H1 (cell line): ENCODE results near the gene SORL1-AS1.

ENCODE experiments used
- ASH2L ChIP-seq: fragments of 200-600, 300-600 bp; sonication (generic); IDR thresholded peaks from one replicate; pipeline ENCODE4 v1.7.1; 2017; ENCODE audit warnings: low read length
- BRCA1 ChIP-seq: IDR thresholded peaks from 2 replicates; pipeline ENCODE4 v1.6.1; 2012; ENCODE audit warnings: low read depth, low read length, improper control_type of control experiment
- CHD1 ChIP-seq: IDR thresholded peaks from 2 replicates; pipeline ENCODE4 v1.6.1; 2012; ENCODE audit warnings: low read depth, low read length, improper control_type of control experiment
- EGR1 ChIP-seq: IDR thresholded peaks from 2 replicates; pipeline ENCODE4 v1.6.1; 2011; ENCODE audit warnings: low read depth, low read length, borderline replicate concordance
- EZH2 ChIP-seq: fragments of 200-600 bp; sonication (generic); IDR thresholded peaks from 2 replicates; pipeline ENCODE4 v1.7.1; 2012; ENCODE audit warnings: low read depth, mild to moderate bottlenecking, moderate library complexity, low read length, inconsistent platforms; ENCODE audit not compliant: severe bottlenecking
- GTF2F1 ChIP-seq: IDR thresholded peaks from 2 replicates; pipeline ENCODE4 v1.6.1; 2012; ENCODE audit warnings: low read depth, low read length, improper control_type of control experiment, borderline replicate concordance
- HDAC2 ChIP-seq, 2 experiments: fragments of 300-600 bp in 1 of 2; sonication (generic) in 1 of 2; IDR thresholded peaks; 2 replicates each; pipeline ENCODE4 v1.6.1; 2011 to 2012; ENCODE audit warnings: low read depth in 2 of 2, low read length in 2 of 2, mild to moderate bottlenecking in 2 of 2, moderate library complexity in 2 of 2, borderline replicate concordance in 1 of 2, inconsistent platforms in 1 of 2
- JUN ChIP-seq: IDR thresholded peaks from 2 replicates; pipeline ENCODE4 v1.6.1; 2011; ENCODE audit warnings: low read depth, mild to moderate bottlenecking, improper control_type of control experiment, low read length
- KDM4A ChIP-seq: IDR thresholded peaks from one replicate; pipeline ENCODE4 v1.7.1; 2012; ENCODE audit warnings: low read depth, mild to moderate bottlenecking, moderate library complexity, low read length, inconsistent platforms; ENCODE audit not compliant: severe bottlenecking
- KDM5A ChIP-seq: fragments of 200-600 bp; IDR thresholded peaks from 2 replicates; pipeline ENCODE4 v1.7.1; 2012; ENCODE audit warnings: mild to moderate bottlenecking, low read length, inconsistent platforms, mixed read lengths
- MAFK ChIP-seq: IDR thresholded peaks from 2 replicates; pipeline ENCODE4 v1.6.1; 2012; ENCODE audit warnings: low read depth, mild to moderate bottlenecking, improper control_type of control experiment, low read length
- PHF8 ChIP-seq: fragments of 200-600 bp; sonication (generic); conservative IDR thresholded peaks from 2 replicates; pipeline ENCODE4 v1.7.1; 2012; ENCODE audit warnings: low read depth, mild to moderate bottlenecking, inconsistent platforms, low read length, moderate library complexity
- RNF2 ChIP-seq: fragments of 200-900, 300-1000 bp; sonication (generic); IDR thresholded peaks from 2 replicates; pipeline ENCODE4 v1.7.1; 2016; ENCODE audit warnings: borderline replicate concordance, low read depth, mild to moderate bottlenecking, antibody characterized with exemption, low read length; ENCODE audit not compliant: poor library complexity, severe bottlenecking; ENCODE audit errors: missing control alignments
- SIN3A ChIP-seq, 2 experiments: IDR thresholded peaks in 1 of 2; conservative IDR thresholded peaks in 1 of 2; 2 replicates each; pipeline ENCODE4 v1.6.1; 2011 to 2012; ENCODE audit warnings: low read length in 2 of 2, improper control_type of control experiment in 1 of 2, low read depth in 1 of 2, mild to moderate bottlenecking in 1 of 2
- SIRT6 ChIP-seq: IDR thresholded peaks from one replicate; pipeline ENCODE4 v1.7.1; 2012; ENCODE audit warnings: low read length, inconsistent platforms
- SP4 ChIP-seq: IDR thresholded peaks from 2 replicates; pipeline ENCODE4 v1.6.1; 2012; ENCODE audit warnings: low read length, inconsistent platforms
- SRF ChIP-seq: IDR thresholded peaks from 2 replicates; pipeline ENCODE4 v1.6.1; 2011; ENCODE audit warnings: mild to moderate bottlenecking, low read depth, low read length, moderate library complexity
- SUZ12 ChIP-seq: fragments of 200-600 bp; sonication (generic); IDR thresholded peaks from 2 replicates; pipeline ENCODE4 v1.6.1; 2012; ENCODE audit warnings: mild to moderate bottlenecking, inconsistent platforms, low read length, moderate library complexity, mixed read lengths
- TAF7 ChIP-seq: optimal IDR thresholded peaks from 2 replicates; pipeline ENCODE3; 2011; ENCODE audit warnings: low read depth, mild to moderate bottlenecking, inconsistent platforms, low read length, moderate library complexity, borderline replicate concordance
- TBP ChIP-seq: IDR thresholded peaks from 2 replicates; pipeline ENCODE4 v1.6.1; 2011; ENCODE audit warnings: low read depth, low read length, improper control_type of control experiment
- TCF12 ChIP-seq: IDR thresholded peaks from 2 replicates; pipeline ENCODE4 v1.6.1; 2011; ENCODE audit warnings: low read depth, mild to moderate bottlenecking, low read length
- TEAD4 ChIP-seq: IDR thresholded peaks from 2 replicates; pipeline ENCODE4 v1.6.1; 2012; ENCODE audit warnings: low read depth, low read length, inconsistent platforms, mixed read lengths
- TF ChIP-seq, protein P1 (sequence below): IDR thresholded peaks from 2 replicates; pipeline ENCODE4 v1.6.1; 2012; ENCODE audit warnings: inconsistent platforms
- TF ChIP-seq, protein P2 (sequence below): IDR thresholded peaks from 2 replicates; pipeline ENCODE4 v1.6.1; 2011; ENCODE audit warnings: low read depth, mild to moderate bottlenecking, low read length; ENCODE audit not compliant: insufficient read depth

Gene SORL1-AS1

DNA sequence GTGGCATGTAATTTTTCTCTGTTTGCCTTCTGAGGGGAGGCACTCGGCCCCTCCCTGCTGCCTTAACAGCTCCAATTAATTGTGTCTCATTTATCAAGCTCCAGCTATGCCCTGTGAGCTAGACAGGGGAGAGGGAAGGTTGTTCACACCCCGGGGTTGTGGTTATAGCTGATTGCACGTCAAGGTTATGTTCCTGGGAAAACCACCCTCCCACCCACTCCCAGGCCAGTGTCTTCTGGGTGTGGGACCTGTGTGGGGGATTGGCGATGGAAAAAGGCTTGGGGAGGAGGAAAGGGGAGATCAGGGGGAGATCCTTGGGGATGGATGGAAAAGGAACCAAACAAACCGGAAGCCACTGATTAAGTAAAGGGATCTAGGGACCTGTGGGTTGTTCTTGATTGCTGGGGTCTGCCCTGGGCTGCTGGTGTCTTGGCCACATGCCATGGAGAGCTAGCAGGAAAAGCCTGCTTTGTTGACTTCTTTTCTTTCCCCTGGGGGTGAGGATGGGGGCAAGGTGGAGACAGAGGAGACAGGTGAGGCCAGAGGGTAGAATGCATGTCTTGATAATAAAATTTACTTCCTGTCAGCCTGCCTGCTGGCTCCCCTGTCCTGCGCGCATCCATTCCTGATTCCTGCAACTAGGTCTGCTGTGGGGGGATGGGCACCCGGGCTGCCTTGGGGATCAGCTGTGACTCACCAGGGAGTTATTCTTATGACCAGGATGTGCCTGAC, 13.5 kb upstream of the SORL1-AS1 start (continued):
- no peak for TF ChIP-seq KDM4A
- peak; percentile 59; the same call in 1 of the 2 replicates for TF ChIP-seq TEAD4
- TF ChIP-seq TAF7, result no peak
- TF ChIP-seq SRF, result no peak
- no peak for TF ChIP-seq BRCA1
- no peak for TF ChIP-seq EZH2
- TF ChIP-seq SIRT6, result no peak
- TF ChIP-seq TCF12, result peak; percentile 52; the same call in 1 of the 2 replicates
- no peak for TF ChIP-seq PHF8
- peak; percentile 96 to 97; a peak in 3 of 4 replicates for TF ChIP-seq SIN3A (conservative IDR thresholded peaks at IDR 0.05 in 1 of 2, IDR thresholded peaks at IDR 0.05 in 1 of 2; ENCODE audit: low read depth in 1 of 2, low read length in 2 of 2)
- no peak for TF ChIP-seq KDM5A
- no peak for TF ChIP-seq SUZ12
- TF ChIP-seq GTF2F1, result no peak
- TF ChIP-seq JUN, result 0 out of 2 replicates have a peak, but pooled peaks have one; percentile 56
- TF ChIP-seq RNF2, result no peak
- no peak for TF ChIP-seq SP4
- TF ChIP-seq TBP, result no peak
- TF ChIP-seq, protein P1, sequence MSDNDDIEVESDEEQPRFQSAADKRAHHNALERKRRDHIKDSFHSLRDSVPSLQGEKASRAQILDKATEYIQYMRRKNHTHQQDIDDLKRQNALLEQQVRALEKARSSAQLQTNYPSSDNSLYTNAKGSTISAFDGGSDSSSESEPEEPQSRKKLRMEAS, result 0 out of 2 replicates have a peak, but pooled peaks have one; percentile 25
- no peak for TF ChIP-seq MAFK
- peak; percentile 18 for TF ChIP-seq ASH2L
- TF ChIP-seq, protein P2, sequence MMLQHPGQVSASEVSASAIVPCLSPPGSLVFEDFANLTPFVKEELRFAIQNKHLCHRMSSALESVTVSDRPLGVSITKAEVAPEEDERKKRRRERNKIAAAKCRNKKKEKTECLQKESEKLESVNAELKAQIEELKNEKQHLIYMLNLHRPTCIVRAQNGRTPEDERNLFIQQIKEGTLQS, result no peak
- TF ChIP-seq HDAC2 (IDR thresholded peaks at IDR 0.05; ENCODE audit: borderline replicate concordance in 1 of 2, low read depth in 2 of 2, low read length in 2 of 2), result 0 out of 4 replicates have a peak, but pooled peaks of 1 of the 2 experiments have one; percentile 77
- no peak for TF ChIP-seq EGR1
- no peak for TF ChIP-seq CHD1
